ENCODE results near the gene CLASP2.

Gene CLASP2

DNA sequence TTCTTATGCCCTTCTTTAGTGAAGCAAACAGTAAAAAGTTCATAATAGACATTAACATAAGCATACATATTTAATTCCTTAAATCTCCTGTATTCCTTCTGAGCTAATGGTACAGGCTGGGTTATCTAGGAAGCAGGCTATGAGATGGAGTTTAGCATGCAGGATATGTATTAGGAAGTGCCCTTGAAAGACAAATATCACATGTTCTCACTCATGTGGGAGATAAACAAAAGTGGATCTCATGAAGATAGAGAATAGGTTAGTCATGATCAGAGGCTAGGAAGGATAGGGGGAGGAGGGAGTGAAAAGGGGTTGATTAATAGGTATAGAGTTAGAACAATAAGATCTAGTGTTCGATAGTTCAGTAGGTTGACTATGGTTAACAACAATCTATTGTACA is 105.4 kb downstream of the CLASP2 start:
- TF ChIP-seq NFIC (IDR thresholded peaks at IDR 0.05) (no peak), CEBPB (IDR thresholded peaks at IDR 0.05) (no peak), RAD21 (IDR thresholded peaks at IDR 0.05; ENCODE audit: low read depth) (no peak), CREB1 (IDR thresholded peaks at IDR 0.05; ENCODE audit: low read depth) (no peak), TAF1 (IDR thresholded peaks at IDR 0.05; ENCODE audit: low read depth) (no peak), TEAD4 (IDR thresholded peaks at IDR 0.05) (no peak), ZBTB7A (IDR thresholded peaks at IDR 0.05; ENCODE audit: low read depth) (no peak), FOXM1 (IDR thresholded peaks at IDR 0.05; ENCODE audit: borderline replicate concordance, low read depth) (no peak), EGR1 (IDR thresholded peaks at IDR 0.05) (no peak), YY1 (IDR thresholded peaks at IDR 0.05; ENCODE audit: low read depth) (no peak), TCF12 (IDR thresholded peaks at IDR 0.05; ENCODE audit: low read depth) (no peak), EP300 (IDR thresholded peaks at IDR 0.05; ENCODE audit: borderline replicate concordance) (no peak)
- TF ChIP-seq, protein P1, sequence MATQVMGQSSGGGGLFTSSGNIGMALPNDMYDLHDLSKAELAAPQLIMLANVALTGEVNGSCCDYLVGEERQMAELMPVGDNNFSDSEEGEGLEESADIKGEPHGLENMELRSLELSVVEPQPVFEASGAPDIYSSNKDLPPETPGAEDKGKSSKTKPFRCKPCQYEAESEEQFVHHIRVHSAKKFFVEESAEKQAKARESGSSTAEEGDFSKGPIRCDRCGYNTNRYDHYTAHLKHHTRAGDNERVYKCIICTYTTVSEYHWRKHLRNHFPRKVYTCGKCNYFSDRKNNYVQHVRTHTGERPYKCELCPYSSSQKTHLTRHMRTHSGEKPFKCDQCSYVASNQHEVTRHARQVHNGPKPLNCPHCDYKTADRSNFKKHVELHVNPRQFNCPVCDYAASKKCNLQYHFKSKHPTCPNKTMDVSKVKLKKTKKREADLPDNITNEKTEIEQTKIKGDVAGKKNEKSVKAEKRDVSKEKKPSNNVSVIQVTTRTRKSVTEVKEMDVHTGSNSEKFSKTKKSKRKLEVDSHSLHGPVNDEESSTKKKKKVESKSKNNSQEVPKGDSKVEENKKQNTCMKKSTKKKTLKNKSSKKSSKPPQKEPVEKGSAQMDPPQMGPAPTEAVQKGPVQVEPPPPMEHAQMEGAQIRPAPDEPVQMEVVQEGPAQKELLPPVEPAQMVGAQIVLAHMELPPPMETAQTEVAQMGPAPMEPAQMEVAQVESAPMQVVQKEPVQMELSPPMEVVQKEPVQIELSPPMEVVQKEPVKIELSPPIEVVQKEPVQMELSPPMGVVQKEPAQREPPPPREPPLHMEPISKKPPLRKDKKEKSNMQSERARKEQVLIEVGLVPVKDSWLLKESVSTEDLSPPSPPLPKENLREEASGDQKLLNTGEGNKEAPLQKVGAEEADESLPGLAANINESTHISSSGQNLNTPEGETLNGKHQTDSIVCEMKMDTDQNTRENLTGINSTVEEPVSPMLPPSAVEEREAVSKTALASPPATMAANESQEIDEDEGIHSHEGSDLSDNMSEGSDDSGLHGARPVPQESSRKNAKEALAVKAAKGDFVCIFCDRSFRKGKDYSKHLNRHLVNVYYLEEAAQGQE (IDR thresholded peaks at IDR 0.05; ENCODE audit: low read depth) = no peak
- TF ChIP-seq, protein P2, sequence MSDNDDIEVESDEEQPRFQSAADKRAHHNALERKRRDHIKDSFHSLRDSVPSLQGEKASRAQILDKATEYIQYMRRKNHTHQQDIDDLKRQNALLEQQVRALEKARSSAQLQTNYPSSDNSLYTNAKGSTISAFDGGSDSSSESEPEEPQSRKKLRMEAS (IDR thresholded peaks at IDR 0.05) = no peak
- TF ChIP-seq, protein P3, sequence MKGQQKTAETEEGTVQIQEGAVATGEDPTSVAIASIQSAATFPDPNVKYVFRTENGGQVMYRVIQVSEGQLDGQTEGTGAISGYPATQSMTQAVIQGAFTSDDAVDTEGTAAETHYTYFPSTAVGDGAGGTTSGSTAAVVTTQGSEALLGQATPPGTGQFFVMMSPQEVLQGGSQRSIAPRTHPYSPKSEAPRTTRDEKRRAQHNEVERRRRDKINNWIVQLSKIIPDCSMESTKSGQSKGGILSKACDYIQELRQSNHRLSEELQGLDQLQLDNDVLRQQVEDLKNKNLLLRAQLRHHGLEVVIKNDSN (IDR thresholded peaks at IDR 0.05) = no peak

DNA sequence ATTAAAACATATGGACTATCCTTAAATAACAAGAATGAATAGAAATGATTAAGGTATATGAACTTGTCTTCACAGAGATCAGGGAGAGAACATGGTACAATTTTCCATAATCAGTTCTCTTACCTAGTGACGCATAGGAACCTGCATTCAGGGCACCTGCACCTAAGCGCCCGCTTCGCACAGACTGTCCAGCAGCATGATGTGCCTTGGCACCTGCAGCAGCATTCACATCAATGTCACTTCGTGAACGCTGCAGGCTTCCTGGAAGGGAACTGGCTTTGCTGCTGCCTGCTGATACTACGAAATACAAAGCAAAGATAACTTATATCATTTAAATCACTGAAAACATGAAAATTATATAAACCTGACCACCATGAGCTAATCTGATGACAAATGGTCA is 115.2 kb downstream of the CLASP2 start:
- no peak for TF ChIP-seq RAD21 (IDR thresholded peaks at IDR 0.05; ENCODE audit: low read depth)
- TF ChIP-seq EP300 (IDR thresholded peaks at IDR 0.05; ENCODE audit: borderline replicate concordance) = no peak
- TF ChIP-seq CREB1 (IDR thresholded peaks at IDR 0.05; ENCODE audit: low read depth) = no peak
- TF ChIP-seq, protein P1 (IDR thresholded peaks at IDR 0.05; ENCODE audit: low read depth) = no peak
- TF ChIP-seq, protein P2 (IDR thresholded peaks at IDR 0.05) = no peak
- TF ChIP-seq FOXM1 (IDR thresholded peaks at IDR 0.05; ENCODE audit: borderline replicate concordance, low read depth) = no peak
- TF ChIP-seq TEAD4 (IDR thresholded peaks at IDR 0.05) = no peak
- no peak for TF ChIP-seq TCF12 (IDR thresholded peaks at IDR 0.05; ENCODE audit: low read depth)
- no peak for TF ChIP-seq NFIC (IDR thresholded peaks at IDR 0.05)
- TF ChIP-seq TAF1 (IDR thresholded peaks at IDR 0.05; ENCODE audit: low read depth) = no peak
- no peak for TF ChIP-seq ZBTB7A (IDR thresholded peaks at IDR 0.05; ENCODE audit: low read depth)

DNA sequence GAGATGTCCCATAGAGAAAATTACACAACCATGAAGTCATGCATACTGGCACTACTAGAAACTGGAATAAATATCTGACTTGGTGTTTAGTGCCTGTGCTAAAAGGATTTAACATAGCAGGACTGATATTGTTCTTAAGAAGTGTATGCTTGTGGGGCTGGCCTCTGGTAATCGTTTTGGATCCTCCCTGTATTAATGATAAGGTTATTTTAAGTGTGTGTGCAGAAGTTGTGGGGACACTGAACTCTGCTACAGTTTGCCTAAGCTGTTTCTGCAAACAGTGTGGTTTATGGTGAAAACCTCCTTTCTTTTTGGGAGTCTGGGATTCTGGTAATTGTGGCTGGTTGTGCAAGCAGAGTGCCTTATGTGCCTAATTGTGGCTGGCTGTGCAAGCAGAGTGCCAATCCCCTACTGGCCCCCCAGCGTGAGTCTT is 120.8 kb downstream of the CLASP2 start:
- TF ChIP-seq CEBPB (IDR thresholded peaks at IDR 0.05) (no peak), EP300 (IDR thresholded peaks at IDR 0.05; ENCODE audit: borderline replicate concordance) (no peak), TAF1 (IDR thresholded peaks at IDR 0.05; ENCODE audit: low read depth) (no peak), ZBTB7A (IDR thresholded peaks at IDR 0.05; ENCODE audit: low read depth) (no peak), TEAD4 (IDR thresholded peaks at IDR 0.05) (no peak), YY1 (IDR thresholded peaks at IDR 0.05; ENCODE audit: low read depth) (no peak), CREB1 (IDR thresholded peaks at IDR 0.05; ENCODE audit: low read depth) (no peak), EGR1 (IDR thresholded peaks at IDR 0.05) (no peak), RAD21 (IDR thresholded peaks at IDR 0.05; ENCODE audit: low read depth) (no peak)
- TF ChIP-seq, protein P1 (IDR thresholded peaks at IDR 0.05; ENCODE audit: low read depth) = no peak
- TF ChIP-seq, protein P2 (IDR thresholded peaks at IDR 0.05) = no peak
- TF ChIP-seq, protein P3 (IDR thresholded peaks at IDR 0.05) = no peak

DNA sequence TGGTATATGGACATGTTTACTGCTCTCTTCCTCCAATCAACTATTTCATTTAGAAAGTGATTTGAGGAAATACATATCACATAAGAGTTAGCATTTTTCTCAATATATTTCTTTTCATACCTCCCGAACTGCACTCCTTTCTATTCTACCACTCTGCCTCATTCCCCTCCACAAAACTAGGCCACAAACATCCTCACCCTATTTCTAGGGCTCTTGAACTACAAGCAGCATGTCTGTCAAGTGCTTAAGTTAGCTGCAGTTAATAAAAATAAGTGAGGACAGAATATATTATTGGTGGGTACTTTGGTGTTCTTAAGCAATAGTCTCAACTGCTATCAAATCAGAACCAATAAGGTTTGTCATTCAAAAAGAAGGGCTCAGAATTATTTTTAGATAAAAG is 125.1 kb downstream of the CLASP2 start:
- TF ChIP-seq NFIC (IDR thresholded peaks at IDR 0.05) = no peak
- TF ChIP-seq, protein P2 (IDR thresholded peaks at IDR 0.05) = no peak
- TF ChIP-seq TEAD4 (IDR thresholded peaks at IDR 0.05) = no peak
- TF ChIP-seq EGR1 (IDR thresholded peaks at IDR 0.05) = no peak
- no peak for TF ChIP-seq TAF1 (IDR thresholded peaks at IDR 0.05; ENCODE audit: low read depth)
- TF ChIP-seq, protein P1 (IDR thresholded peaks at IDR 0.05; ENCODE audit: low read depth) = no peak
- no peak for TF ChIP-seq RAD21 (IDR thresholded peaks at IDR 0.05; ENCODE audit: low read depth)
- no peak for TF ChIP-seq TCF12 (IDR thresholded peaks at IDR 0.05; ENCODE audit: low read depth)
- no peak for TF ChIP-seq YY1 (IDR thresholded peaks at IDR 0.05; ENCODE audit: low read depth)
- TF ChIP-seq ZBTB7A (IDR thresholded peaks at IDR 0.05; ENCODE audit: low read depth) = no peak
- no peak for TF ChIP-seq CREB1 (IDR thresholded peaks at IDR 0.05; ENCODE audit: low read depth)
- no peak for TF ChIP-seq CEBPB (IDR thresholded peaks at IDR 0.05)
- TF ChIP-seq FOXM1 (IDR thresholded peaks at IDR 0.05; ENCODE audit: borderline replicate concordance, low read depth) = no peak
- no peak for TF ChIP-seq EP300 (IDR thresholded peaks at IDR 0.05; ENCODE audit: borderline replicate concordance)
- TF ChIP-seq, protein P3 (IDR thresholded peaks at IDR 0.05) = no peak

All from Ishikawa (cell line).